SK-N-MC (cell line): ENCODE results near the gene SLC31A2.

ENCODE experiments used
- EZH2 ChIP-seq: fragments of 200-600 bp; sonication (generic); IDR thresholded peaks from one replicate; pipeline ENCODE4 v1.6.1; 2017; ENCODE audit warnings: antibody characterized with exemption
- FOXP2 ChIP-seq: optimal IDR thresholded peaks from 2 replicates; pipeline ENCODE3; 2011; ENCODE audit warnings: mild to moderate bottlenecking, moderate library complexity; ENCODE audit not compliant: insufficient read depth; ENCODE audit errors: extremely low read length, control extremely low read depth
- POLR2AphosphoS5 ChIP-seq: IDR thresholded peaks from 2 replicates; pipeline ENCODE4 v1.6.1; 2012; ENCODE audit warnings: mild to moderate bottlenecking, low read depth, low read length, borderline replicate concordance

GRCh38 chr9:113151696-113152630, 1.2 kb downstream of the SLC31A2 start:
- no peak for TF ChIP-seq POLR2AphosphoS5
- no peak for TF ChIP-seq EZH2
- TF ChIP-seq FOXP2 = no peak
